ENCODE results near the gene ABCC8. TPM values are rescaled to one million over a fixed set of nuclear protein-coding genes. Genes with fewer than 3 reads are reported as not detected.

Gene ABCC8
- total RNA-seq, 1 experiment from 2014 or later, result 2.4 TPM

- DNase-seq, result peak; percentile 82
- no peak overlapping the region for H3K9ac ChIP-seq (ENCODE audit: extremely low read depth, insufficient read length, low read length)
- H2AFZ ChIP-seq (ENCODE audit: low read length), result no peak overlapping the region
- H4K20me1 ChIP-seq (ENCODE audit: control insufficient read depth, insufficient read depth, insufficient read length), result no peaks in the 10 kb centered on the region
- H4K8ac ChIP-seq (replicated peaks; ENCODE audit: insufficient read length, low read depth, low read length), result no peak overlapping the region
- no peak overlapping the region for H2AK5ac ChIP-seq (ENCODE audit: insufficient read length, low read length)
- H3K14ac ChIP-seq (ENCODE audit: insufficient read depth, low read length), result no peak overlapping the region
- H3K18ac ChIP-seq (ENCODE audit: insufficient read length, low read depth, low read length), result no peak overlapping the region
- H3K23ac ChIP-seq (ENCODE audit: insufficient read length, low read depth, low read length), result no peak overlapping the region
- H3K27ac ChIP-seq (ENCODE audit: insufficient read length, low read depth, low read length), result no peak overlapping the region
- Mint-ChIP-seq H3K4me1 (peaks cover 20 to 32% of the 10 kb centered on the region in 2 experiments), H3K4me3 (peak overlapping the region in 1 of 2 experiments; percentile 14; a peak in 1 of 5 replicates), H3K9me3 (peaks cover 5 to 8% of the 10 kb centered on the region in 2 experiments; a peak in 3 of 5 replicates), H3K36me3 (ENCODE audit: insufficient read depth in 1 of 3, low read depth in 3 of 3) (peaks cover 0 to 7% (median 0%) of the 10 kb centered on the region in 3 experiments; a peak in 1 of 7 replicates), H3K27me3 (ENCODE audit: low read depth) (peaks cover 58% of the 10 kb centered on the region), H3K27ac (no peak overlapping the region)
- H4K91ac ChIP-seq (ENCODE audit: insufficient read length, low read depth, low read length), result no peak overlapping the region
- H3K27me3 ChIP-seq (ENCODE audit: insufficient read depth, low read length), result peaks cover 28% of the 10 kb centered on the region; the same call in 1 of the 2 replicates
- H3K56ac ChIP-seq (ENCODE audit: insufficient read length, low read depth, low read length), result no peak overlapping the region
- H3K9me3 ChIP-seq (ENCODE audit: control insufficient read depth, low read depth, low read length), result no peaks in the 10 kb centered on the region
- H3K4me2 ChIP-seq (ENCODE audit: insufficient read depth, insufficient read length, low read length), result no peak overlapping the region
- H3K23me2 ChIP-seq (ENCODE audit: insufficient read length, low read depth, low read length, poor library complexity, severe bottlenecking), result peaks cover 11% of the 10 kb centered on the region
- H2BK120ac ChIP-seq (ENCODE audit: low read depth, low read length, poor library complexity, severe bottlenecking), result no peak overlapping the region
- no peak overlapping the region for H3K4ac ChIP-seq (ENCODE audit: low read depth, low read length)
- no peak overlapping the region for H2BK20ac ChIP-seq (ENCODE audit: low read depth, low read length, poor library complexity, severe bottlenecking)
- H2BK15ac ChIP-seq (ENCODE audit: low read depth, low read length), result no peak overlapping the region
- no peak overlapping the region for H4K5ac ChIP-seq (ENCODE audit: insufficient read length, low read depth, low read length)
- no peak overlapping the region for H2BK12ac ChIP-seq (ENCODE audit: insufficient read length, low read depth, low read length)
- H3T11ph ChIP-seq (ENCODE audit: low read length), result no peak overlapping the region
- H2BK5ac ChIP-seq (ENCODE audit: insufficient read length, low read length), result no peak overlapping the region
- no peaks in the 10 kb centered on the region; the same call in 1 of the 2 replicates for H3K4me1 ChIP-seq (ENCODE audit: insufficient read depth, low read length)
- TF ChIP-seq CTCF (conservative IDR thresholded peaks at IDR 0.05), result no peak
- WGBS (ENCODE audit: extremely low coverage, insufficient read length, low lambda C conversion rate), result no CpG with 5 or more reads among the region's 14 CpGs
- H3K79me2 ChIP-seq (ENCODE audit: insufficient read depth, low read length), result no peaks in the 10 kb centered on the region
- H3K79me1 ChIP-seq (ENCODE audit: insufficient read depth, low read depth, low read length, poor library complexity, severe bottlenecking), result no peaks in the 10 kb centered on the region
Measured at GRCh38 chr11:17479284-17480214, 2.9 kb upstream of the ABCC8 start.

Data from H9 (cell line).